Right lobe of liver (tissue), 4 donors: Measurements from ENCODE around the gene YIF1B.

ENCODE experiments used
- POLR2A ChIP-seq: fragments of 450-650 bp; IDR thresholded peaks from one replicate; pipeline ENCODE4 v1.6.1; 2017; ENCODE audit warnings: antibody characterized with exemption, mild to moderate bottlenecking
- TF ChIP-seq, protein P1 (sequence below), 4 donors: fragments of 200-600 bp in 3 of 4; fragments of 450-650 bp in 1 of 4; IDR thresholded peaks; one replicate each; pipeline versions ENCODE4 v1.5.1 to v1.8.0; 2016 to 2022; ENCODE audit warnings: antibody characterized with exemption in 4 of 4, mild to moderate bottlenecking in 2 of 4
- donor health status: DM: no; HTN: no; CAD: no.
- donor health status: DM: no; HTN: no; CAD: no.
- donor health status: DM: no; HTN: yes; CAD: no.

DNA sequence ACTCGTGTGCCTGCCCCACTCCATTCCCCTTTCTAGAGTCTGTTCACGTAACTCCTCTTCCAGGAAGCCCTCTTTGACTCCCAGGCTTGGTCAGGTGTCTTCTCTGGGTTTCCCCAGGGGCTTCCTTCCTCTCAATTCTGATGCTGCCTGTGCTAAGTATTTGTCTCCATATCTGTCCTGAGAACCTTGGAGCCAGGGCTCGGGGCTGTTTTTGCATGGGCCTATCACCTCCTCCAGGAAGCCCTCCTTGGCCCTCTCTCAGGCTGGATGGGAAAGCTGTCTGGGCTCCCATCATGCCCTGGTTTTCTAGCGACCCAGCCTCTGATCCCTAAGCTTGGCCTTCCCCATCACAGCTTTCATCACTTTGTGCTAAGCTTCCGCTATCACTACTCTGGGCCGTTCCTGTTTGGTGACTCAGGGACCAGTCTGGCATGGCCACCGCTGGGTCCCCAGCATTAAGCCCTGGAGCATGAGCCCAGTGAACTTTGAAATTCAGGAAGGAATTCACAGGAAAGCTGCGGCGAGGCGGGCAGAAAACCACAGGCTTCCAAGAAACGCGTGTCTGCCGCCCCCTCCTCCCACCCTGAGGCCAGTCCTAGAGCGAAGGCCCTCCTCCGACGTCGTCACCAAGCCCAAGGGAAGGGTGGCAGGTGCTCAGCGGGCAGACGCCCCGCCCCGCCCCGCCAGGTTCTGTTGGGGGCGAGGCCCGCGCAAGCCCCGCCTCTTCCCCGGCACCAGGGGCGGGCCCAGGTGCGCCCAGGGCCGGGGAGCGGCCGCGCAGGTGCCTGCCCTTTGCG is 51.9 kb downstream of the YIF1B start:
- no peak for TF ChIP-seq POLR2A
- TF ChIP-seq, protein P1, sequence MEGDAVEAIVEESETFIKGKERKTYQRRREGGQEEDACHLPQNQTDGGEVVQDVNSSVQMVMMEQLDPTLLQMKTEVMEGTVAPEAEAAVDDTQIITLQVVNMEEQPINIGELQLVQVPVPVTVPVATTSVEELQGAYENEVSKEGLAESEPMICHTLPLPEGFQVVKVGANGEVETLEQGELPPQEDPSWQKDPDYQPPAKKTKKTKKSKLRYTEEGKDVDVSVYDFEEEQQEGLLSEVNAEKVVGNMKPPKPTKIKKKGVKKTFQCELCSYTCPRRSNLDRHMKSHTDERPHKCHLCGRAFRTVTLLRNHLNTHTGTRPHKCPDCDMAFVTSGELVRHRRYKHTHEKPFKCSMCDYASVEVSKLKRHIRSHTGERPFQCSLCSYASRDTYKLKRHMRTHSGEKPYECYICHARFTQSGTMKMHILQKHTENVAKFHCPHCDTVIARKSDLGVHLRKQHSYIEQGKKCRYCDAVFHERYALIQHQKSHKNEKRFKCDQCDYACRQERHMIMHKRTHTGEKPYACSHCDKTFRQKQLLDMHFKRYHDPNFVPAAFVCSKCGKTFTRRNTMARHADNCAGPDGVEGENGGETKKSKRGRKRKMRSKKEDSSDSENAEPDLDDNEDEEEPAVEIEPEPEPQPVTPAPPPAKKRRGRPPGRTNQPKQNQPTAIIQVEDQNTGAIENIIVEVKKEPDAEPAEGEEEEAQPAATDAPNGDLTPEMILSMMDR (IDR thresholded peaks at IDR 0.05): no peak
